Ectodermal cell (in vitro differentiated cells): ENCODE data around the gene CNGA4.
"Not testable (repeated sequence)": the region's sequence is repeated elsewhere in the genome, so short reads cannot be mapped to it uniquely, and the experiment has no call there.

Experiments
- H3K27ac ChIP-seq: 2 replicates; pipeline ENCODE4 v1.7.0; 2013; ENCODE audit warnings: mild to moderate bottlenecking, low read depth, low read length; ENCODE audit not compliant: insufficient read depth, poor library complexity, severe bottlenecking
- H3K27me3 ChIP-seq: 2 replicates; pipeline ENCODE4 v1.7.0; 2013; ENCODE audit warnings: mild to moderate bottlenecking, low read length; ENCODE audit not compliant: insufficient read depth, control insufficient read depth, poor library complexity, severe bottlenecking
- H3K36me3 ChIP-seq: one replicate; pipeline ENCODE4 v1.7.0; 2013; ENCODE audit warnings: low read length; ENCODE audit not compliant: control insufficient read depth, insufficient read depth
- H3K4me1 ChIP-seq: one replicate; pipeline ENCODE4 v1.7.0; 2013; ENCODE audit warnings: low read length; ENCODE audit not compliant: control insufficient read depth, insufficient read depth
- H3K4me3 ChIP-seq: 2 replicates; pipeline ENCODE4 v1.7.0; 2013; ENCODE audit warnings: low read depth, low read length, control low read depth; ENCODE audit not compliant: insufficient read depth
- H3K9me3 ChIP-seq: 2 replicates; pipeline ENCODE4 v1.7.0; 2013; ENCODE audit warnings: mild to moderate bottlenecking, low read length, moderate library complexity; ENCODE audit not compliant: control insufficient read depth
- WGBS, 2 experiments: methylation state at CpG; one replicate each; pipeline ENCODE4 v1.1.7; 2013; ENCODE audit warnings: missing lambda C conversion rate in 2 of 2; 5-methylcytosine and 5-hydroxymethylcytosine counted together

The CNGA4 gene

DNA sequence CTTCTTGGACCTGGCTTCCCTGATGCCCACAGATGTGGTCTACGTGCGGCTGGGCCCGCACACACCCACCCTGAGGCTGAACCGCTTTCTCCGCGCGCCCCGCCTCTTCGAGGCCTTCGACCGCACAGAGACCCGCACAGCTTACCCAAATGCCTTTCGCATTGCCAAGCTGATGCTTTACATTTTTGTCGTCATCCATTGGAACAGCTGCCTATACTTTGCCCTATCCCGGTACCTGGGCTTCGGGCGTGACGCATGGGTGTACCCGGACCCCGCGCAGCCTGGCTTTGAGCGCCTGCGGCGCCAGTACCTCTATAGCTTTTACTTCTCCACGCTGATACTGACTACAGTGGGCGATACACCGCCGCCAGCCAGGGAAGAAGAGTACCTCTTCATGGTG is 1.2 kb downstream of the CNGA4 start:
- no peaks in the 10 kb centered on the region for H3K36me3 ChIP-seq

GRCh38 chr11:6240781-6241180 is 1.9 kb downstream of the CNGA4 start:
- WGBS, 2 experiments, result 86 to 93% methylated on average over 1 of the region's 1 CpG
- no peaks in the 10 kb centered on the region for H3K27me3 ChIP-seq
- H3K27ac ChIP-seq, result no peak overlapping the region
- H3K4me1 ChIP-seq, result no peaks in the 10 kb centered on the region
- H3K9me3 ChIP-seq, result no peaks in the 10 kb centered on the region
- no peaks in the 10 kb centered on the region for H3K36me3 ChIP-seq
- H3K4me3 ChIP-seq, result no peak overlapping the region

More for the DNA sequence above, 1.2 kb downstream of the CNGA4 start:
- Histone ChIP-seq H3K4me3 (no peak overlapping the region), H3K4me1 (no peaks in the 10 kb centered on the region), H3K27ac (no peak overlapping the region), H3K9me3 (no peaks in the 10 kb centered on the region), H3K27me3 (no peaks in the 10 kb centered on the region)
- WGBS, 2 experiments, result 95 to 97% methylated on average over 28 of the region's 28 CpGs

- H3K36me3 ChIP-seq, result no peaks in the 10 kb centered on the region
- H3K27ac ChIP-seq, result no peak overlapping the region
- no peaks in the 10 kb centered on the region for H3K27me3 ChIP-seq
- no peaks in the 10 kb centered on the region for H3K9me3 ChIP-seq
- no peaks in the 10 kb centered on the region for H3K4me1 ChIP-seq
- WGBS, 2 experiments, result 95 to 96% methylated on average over 7 of the region's 7 CpGs
- H3K4me3 ChIP-seq, result no peak overlapping the region
These were observed 2.4 kb downstream of the CNGA4 start for GRCh38 chr11:6241316-6241715.

DNA sequence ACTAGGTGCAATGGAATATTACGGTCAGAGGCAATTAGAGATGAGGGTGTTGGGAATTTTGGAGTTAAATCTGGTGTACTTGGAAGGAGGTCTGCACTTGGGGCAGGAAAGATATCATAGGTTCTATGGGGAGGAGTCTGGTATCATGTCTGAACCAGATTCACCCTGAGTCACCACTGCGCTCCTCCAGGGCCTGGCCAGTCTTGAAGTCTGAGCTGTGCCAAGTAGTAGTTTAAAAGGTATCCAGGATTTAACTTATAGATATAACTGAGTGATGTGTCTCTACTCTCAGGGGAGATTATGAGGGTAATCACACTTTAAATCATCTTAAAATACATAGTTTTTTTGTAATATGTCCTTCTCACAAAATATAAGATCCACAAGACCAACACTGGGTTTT is 6.6 kb downstream of the CNGA4 start:
- no peaks in the 10 kb centered on the region for H3K36me3 ChIP-seq
- no peaks in the 10 kb centered on the region for H3K27me3 ChIP-seq
- 93 to 100% methylated on average over 2 of the region's 2 CpGs for WGBS, 2 experiments
- no peaks in the 10 kb centered on the region for H3K4me1 ChIP-seq
- H3K9me3 ChIP-seq, result no peaks in the 10 kb centered on the region
- no peak overlapping the region for H3K27ac ChIP-seq
- no peak overlapping the region for H3K4me3 ChIP-seq

- H3K9me3 ChIP-seq, result no peaks in the 10 kb centered on the region
- peaks cover 7% of the 10 kb centered on the region for H3K4me1 ChIP-seq
- 83 to 92% methylated on average over 1 of the region's 1 CpG for WGBS, 2 experiments
- H3K27me3 ChIP-seq, result no peaks in the 10 kb centered on the region
- H3K36me3 ChIP-seq, result no peaks in the 10 kb centered on the region
- H3K4me3 ChIP-seq, result no peak overlapping the region
- no peak overlapping the region for H3K27ac ChIP-seq
These were observed 9.4 kb downstream of the CNGA4 start for GRCh38 chr11:6248248-6248647.

- not testable (repeated sequence) for H3K9me3 ChIP-seq, H3K27me3 ChIP-seq, H3K4me3 ChIP-seq, H3K27ac ChIP-seq, H3K4me1 ChIP-seq, H3K36me3 ChIP-seq
- WGBS, 2 experiments, result 96 to 97% methylated on average over 3 of the region's 3 CpGs
These were observed 10.0 kb downstream of the CNGA4 start for GRCh38 chr11:6248897-6249296.

GRCh38 chr11:6249770-6250555 is 11.1 kb downstream of the CNGA4 start:
- H3K27me3 ChIP-seq, result no peaks in the 10 kb centered on the region
- 90 to 91% methylated on average over 3 of the region's 3 CpGs for WGBS, 2 experiments
- no peaks in the 10 kb centered on the region for H3K9me3 ChIP-seq
- H3K36me3 ChIP-seq, result no peaks in the 10 kb centered on the region
- H3K4me3 ChIP-seq, result no peak overlapping the region
- H3K27ac ChIP-seq, result no peak overlapping the region
- H3K4me1 ChIP-seq, result peaks cover 7% of the 10 kb centered on the region

DNA sequence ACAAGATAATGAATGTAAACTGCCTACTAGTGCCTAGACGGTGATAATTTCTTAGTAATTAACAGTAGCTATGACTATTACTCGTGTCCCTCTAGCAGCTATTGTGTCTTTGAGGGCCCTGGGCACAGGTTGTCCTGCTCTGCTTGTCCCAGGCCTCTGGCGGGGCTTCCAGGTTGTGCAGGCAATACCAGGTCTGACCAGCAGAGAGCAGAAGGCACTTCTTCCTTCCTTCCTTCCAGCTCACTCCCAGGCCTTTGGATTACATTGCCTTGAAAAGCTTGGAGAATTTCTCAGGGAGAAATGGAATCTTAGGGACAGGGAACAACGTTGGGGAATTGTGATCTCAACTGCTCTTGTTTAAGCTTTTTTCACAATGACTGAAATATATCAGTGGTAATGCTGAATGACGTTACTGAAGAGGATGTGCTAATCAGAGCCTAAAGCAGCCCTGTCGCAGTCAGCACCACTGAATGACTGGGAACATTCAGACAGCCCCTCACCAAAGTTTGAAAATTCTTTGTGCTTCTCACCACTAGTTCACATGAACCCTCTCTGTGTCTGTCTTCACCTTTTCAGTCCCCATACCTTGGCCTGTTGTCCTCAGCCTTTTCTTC is 12.3 kb downstream of the CNGA4 start:
- H3K4me1 ChIP-seq, result peaks cover 7% of the 10 kb centered on the region
- H3K4me3 ChIP-seq, result no peak overlapping the region
- peaks cover 8% of the 10 kb centered on the region for H3K27me3 ChIP-seq
- 35 to 48% methylated on average over 6 of the region's 6 CpGs for WGBS, 2 experiments
- no peaks in the 10 kb centered on the region for H3K36me3 ChIP-seq
- H3K27ac ChIP-seq, result no peak overlapping the region
- H3K9me3 ChIP-seq, result no peaks in the 10 kb centered on the region

- Histone ChIP-seq H3K36me3 (no peaks in the 10 kb centered on the region), H3K4me1 (peaks cover 7% of the 10 kb centered on the region), H3K4me3 (no peak overlapping the region), H3K27me3 (peaks cover 14% of the 10 kb centered on the region), H3K9me3 (no peaks in the 10 kb centered on the region), H3K27ac (no peak overlapping the region)
- 87 to 88% methylated on average over 6 of the region's 6 CpGs for WGBS, 2 experiments
These were observed 13.1 kb downstream of the CNGA4 start for GRCh38 chr11:6251990-6252473.

GRCh38 chr11:6253197-6253596 is 14.3 kb downstream of the CNGA4 start:
- H3K4me3 ChIP-seq, result no peak overlapping the region
- no peaks in the 10 kb centered on the region for H3K9me3 ChIP-seq
- peaks cover 9% of the 10 kb centered on the region for H3K4me1 ChIP-seq
- no peaks in the 10 kb centered on the region for H3K36me3 ChIP-seq
- whole genome bisulfite sequencing, 2 experiments, result 83 to 100% methylated on average over 1 of the region's 1 CpG
- no peak overlapping the region for H3K27ac ChIP-seq
- H3K27me3 ChIP-seq, result peaks cover 25% of the 10 kb centered on the region
